C4-2B (cell line): ENCODE data around the gene SCMH1.

Source experiments
- H3K27ac ChIP-seq: fragments of 450-650 bp; 2 replicates; pipeline ENCODE4 v1.5.1; 2017
- ZFX ChIP-seq: fragments of 450-650 bp; IDR thresholded peaks from 2 replicates; pipeline ENCODE4 v1.6.1; 2017
- TF ChIP-seq, protein P1 (sequence below): fragments of 450-650 bp; conservative IDR thresholded peaks from 2 replicates; pipeline ENCODE4 v1.5.1; 2017; ENCODE audit warnings: mild to moderate bottlenecking

SCMH1 gene

DNA sequence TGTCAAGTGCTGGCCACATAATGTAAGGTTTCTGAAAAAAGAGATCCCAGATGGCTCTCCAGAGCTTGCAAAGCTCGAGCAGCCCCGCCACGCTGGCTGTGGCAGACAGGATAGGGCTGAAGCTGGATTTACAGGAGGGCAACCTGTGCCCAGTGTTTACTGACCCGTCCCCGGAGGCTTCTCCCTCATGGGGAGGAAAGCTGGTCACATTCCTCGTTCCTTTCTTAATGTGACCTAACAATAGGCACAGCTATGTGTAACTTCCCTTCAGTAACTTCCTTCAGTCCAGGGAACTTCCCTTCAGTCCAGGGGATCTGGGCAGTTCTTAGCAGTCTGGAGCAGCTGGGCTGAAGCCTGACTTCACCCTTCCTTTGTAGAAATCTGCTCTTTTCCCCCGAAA lies 228.3 kb downstream of the SCMH1 start:
- no peak for TF ChIP-seq ZFX
- TF ChIP-seq, protein P1, sequence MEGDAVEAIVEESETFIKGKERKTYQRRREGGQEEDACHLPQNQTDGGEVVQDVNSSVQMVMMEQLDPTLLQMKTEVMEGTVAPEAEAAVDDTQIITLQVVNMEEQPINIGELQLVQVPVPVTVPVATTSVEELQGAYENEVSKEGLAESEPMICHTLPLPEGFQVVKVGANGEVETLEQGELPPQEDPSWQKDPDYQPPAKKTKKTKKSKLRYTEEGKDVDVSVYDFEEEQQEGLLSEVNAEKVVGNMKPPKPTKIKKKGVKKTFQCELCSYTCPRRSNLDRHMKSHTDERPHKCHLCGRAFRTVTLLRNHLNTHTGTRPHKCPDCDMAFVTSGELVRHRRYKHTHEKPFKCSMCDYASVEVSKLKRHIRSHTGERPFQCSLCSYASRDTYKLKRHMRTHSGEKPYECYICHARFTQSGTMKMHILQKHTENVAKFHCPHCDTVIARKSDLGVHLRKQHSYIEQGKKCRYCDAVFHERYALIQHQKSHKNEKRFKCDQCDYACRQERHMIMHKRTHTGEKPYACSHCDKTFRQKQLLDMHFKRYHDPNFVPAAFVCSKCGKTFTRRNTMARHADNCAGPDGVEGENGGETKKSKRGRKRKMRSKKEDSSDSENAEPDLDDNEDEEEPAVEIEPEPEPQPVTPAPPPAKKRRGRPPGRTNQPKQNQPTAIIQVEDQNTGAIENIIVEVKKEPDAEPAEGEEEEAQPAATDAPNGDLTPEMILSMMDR, result no peak
- no peak overlapping the region for H3K27ac ChIP-seq

DNA sequence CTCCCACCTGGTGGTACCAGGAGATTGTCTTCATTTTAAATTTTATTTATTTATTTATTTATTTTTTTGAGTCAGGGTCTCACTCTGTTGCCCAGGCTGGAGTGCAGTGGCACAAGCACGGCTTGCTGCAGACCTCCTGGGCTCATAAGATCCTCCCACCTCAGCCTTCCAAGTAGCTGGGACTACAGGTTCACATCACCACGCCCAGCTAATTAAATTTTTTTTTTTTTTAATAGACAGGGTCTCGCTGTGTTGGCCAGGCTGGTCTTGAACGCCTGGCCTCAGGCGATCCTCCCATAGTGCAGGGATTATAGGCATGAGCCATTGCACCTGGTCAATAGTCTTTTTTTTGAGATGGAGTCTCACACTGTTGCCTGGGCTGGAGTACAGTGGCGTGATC lies 229.1 kb downstream of the SCMH1 start:
- H3K27ac ChIP-seq, result no peak overlapping the region
- TF ChIP-seq ZFX, result no peak
- TF ChIP-seq, protein P1, result no peak

DNA sequence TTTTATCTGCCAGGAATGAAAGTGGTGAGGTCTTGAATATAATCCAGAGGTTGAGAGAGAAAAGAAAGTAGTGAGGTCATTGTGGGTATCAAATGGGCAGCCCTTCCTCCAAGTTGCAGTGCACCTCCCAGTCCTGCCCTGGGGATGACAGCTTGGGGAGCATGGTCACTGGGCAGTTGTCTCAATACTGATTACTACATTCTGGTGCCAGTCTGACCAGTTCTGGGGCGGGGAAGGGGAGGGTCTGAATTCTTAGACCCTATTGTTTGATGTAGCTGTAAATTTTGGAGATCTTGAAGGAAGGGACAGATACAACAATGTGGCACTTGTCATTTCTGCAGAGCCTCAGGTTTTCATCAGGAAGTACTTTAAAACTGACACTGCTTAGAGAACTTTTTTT lies 231.8 kb downstream of the SCMH1 start:
- no peak overlapping the region for H3K27ac ChIP-seq
- no peak for TF ChIP-seq ZFX
- TF ChIP-seq, protein P1, result no peak

DNA sequence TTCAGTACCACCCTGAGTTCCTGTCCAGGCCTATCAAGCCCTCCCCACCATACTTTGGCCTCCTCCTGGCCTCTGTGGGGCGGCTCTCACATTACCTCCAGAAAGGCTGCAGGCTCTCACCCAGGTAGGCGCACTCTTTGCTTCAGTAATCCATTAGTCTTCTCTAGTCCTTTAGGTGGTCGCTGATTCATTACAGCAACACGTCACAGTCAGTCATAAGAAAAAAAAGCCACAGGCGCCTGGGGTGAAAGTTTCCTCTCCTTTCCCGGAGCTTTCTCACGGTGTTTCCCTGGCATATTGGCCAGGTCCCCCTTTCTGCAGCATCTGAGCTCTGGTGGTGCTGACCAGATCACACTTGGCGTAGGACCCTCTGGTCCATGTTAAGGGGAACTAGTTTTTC lies 232.6 kb downstream of the SCMH1 start:
- no peak for TF ChIP-seq ZFX
- TF ChIP-seq, protein P1, result no peak
- H3K27ac ChIP-seq, result no peak overlapping the region

DNA sequence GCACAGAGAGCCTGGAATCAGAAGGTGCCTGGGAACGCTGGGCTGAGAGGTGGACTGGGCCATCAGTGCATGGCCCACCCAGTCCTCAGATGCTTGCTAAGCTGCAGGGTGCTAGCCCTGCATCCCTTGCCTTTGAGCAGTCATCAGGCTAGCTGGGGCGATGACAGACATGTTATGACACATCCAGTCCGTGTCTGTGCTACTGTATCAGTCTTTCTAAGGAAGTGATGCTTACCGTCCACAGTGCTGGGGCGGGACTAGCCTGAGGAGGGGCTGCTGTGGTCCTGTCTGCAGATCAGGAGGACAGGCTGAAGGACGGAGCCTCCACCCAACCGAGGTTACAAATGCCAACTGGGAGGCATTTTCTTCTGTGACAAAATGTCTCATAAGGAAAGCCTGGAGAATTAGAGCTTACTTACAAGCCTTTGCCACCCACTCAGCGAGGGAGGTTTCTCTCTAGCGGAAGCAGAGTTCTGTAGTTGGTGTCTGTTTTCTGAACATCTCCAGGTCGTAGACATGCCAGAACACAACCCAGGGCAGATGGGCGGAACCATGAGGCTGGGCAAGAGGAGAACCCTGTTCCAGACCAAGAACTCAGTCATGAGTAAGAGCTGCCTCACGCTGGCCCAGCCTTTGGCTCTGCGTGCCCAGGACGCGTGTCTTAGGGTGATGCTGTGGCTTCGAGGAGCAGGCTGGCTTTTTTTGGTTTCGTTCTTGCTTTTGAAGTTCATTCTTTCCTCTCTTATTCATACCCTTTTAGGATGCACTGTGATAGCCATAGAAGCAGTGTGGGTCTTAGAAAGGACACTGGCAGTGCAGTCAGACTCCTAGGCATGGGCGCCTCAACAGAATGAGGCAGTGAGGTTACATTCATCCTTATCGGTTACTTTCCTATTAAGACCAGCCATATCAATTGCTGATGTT lies 234.9 kb downstream of the SCMH1 start:
- no peak for TF ChIP-seq ZFX
- TF ChIP-seq, protein P1, result no peak

DNA sequence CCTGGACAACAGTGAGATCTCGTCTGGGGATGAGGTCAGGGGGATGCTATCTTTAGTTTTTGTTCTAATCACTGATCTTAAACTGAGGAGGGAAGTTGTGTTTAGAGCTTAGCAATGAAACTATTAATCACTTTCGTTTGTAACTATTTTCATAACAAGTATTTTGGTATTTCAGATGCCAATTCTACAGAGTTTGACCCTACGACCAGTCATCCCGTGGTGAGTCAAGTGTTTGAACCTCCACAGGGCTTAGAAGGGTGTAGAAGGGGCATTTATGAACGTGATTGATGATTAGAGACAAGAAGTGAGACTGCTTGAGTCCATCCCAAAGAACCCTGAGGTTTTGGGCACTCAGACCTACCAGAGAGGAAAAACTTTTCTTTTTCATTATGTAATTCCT lies 236.2 kb downstream of the SCMH1 start:
- no peak overlapping the region for H3K27ac ChIP-seq
- no peak for TF ChIP-seq ZFX
- TF ChIP-seq, protein P1, result no peak

More for the DNA sequence above, 234.9 kb downstream of the SCMH1 start:
- H3K27ac ChIP-seq, result no peak overlapping the region

DNA sequence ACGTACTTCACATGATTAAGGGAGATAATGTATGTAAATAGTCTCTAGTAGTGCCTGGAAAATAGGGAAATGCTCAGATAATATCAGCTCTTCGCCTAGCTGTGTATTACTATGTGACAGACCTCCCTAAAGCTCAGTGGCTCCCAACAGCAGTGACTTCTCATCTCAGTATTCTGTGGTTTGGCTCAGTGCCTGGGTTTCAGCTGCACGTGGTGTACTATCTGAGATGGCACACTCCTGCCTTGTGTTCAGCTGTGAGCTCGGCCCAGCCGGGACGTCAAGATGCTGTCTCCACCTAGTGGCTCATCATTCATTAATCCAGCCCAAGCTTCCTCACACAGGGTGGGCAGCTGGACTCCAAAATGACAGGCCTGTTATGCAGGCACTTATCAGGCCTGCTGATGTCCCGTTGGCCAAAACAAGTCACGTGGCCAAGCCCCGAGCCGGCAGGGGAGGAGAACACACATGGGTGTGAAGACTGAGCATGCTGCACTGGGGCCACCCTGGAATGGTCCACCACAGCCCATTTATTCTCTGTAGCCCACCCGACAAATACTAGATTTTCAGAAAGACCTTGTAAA lies 238.4 kb downstream of the SCMH1 start:
- no peak for TF ChIP-seq ZFX
- TF ChIP-seq, protein P1, result peak; percentile 76
- H3K27ac ChIP-seq, result peak overlapping the region; percentile 55; the same call in 1 of the 2 replicates
